NCI-H1694 (cell line): Measurements from ENCODE around the gene P4HA3.

ENCODE experiments used
- DNase-seq: peaks from one replicate; lab custom pipeline; 2025; lab: John Stamatoyannopoulos, UW

The P4HA3 gene

GRCh38 chr11:74262725-74263124, 48.7 kb downstream of the P4HA3 start:
- no peak for DNase-seq

- DNase-seq = no peak
Measured at GRCh38 chr11:74257959-74258553, 53.4 kb downstream of the P4HA3 start.

DNA sequence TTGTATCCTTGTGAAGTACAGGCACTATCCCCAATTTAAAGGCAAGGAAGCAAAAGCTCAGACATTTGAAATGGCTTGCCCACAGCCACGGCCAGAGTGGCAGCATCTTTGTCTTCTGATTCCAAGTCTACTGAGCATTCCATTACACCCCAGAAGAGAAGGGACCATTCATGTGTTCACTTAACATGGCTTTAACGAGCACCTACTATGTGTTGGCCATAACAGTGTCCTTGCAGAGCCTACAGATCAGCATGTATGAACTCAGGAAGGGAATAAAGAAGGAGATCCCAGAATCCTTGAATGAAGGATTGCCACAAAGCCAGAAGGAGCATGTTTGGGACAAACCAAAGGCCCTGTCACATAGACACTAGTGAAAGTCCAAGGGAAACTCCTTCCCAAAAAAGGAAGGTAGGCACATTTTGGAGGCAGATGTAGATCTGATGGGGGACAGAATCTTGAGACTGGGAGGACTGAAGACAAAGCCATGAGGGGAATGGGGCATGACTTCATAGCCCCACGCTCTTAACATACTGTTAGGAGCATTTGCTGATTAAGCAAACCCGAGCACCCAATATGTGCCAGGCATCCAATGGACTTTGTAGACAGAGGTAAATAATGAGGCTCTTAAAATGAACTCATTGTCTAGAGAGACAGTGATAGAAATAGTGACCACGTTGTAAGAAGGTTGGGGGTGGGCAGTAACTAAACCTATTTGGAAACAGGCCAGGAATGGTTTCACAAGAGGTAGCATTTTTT, 54.9 kb downstream of the P4HA3 start:
- DNase-seq = no peak

- DNase-seq = peak; percentile 50
Measured at GRCh38 chr11:74255741-74256375, 55.6 kb downstream of the P4HA3 start.

- DNase-seq = no peak
Measured at GRCh38 chr11:74253361-74253760, 58.1 kb downstream of the P4HA3 start.

- DNase-seq = no peak
Measured at GRCh38 chr11:74249496-74249895, 61.9 kb downstream of the P4HA3 start.

DNA sequence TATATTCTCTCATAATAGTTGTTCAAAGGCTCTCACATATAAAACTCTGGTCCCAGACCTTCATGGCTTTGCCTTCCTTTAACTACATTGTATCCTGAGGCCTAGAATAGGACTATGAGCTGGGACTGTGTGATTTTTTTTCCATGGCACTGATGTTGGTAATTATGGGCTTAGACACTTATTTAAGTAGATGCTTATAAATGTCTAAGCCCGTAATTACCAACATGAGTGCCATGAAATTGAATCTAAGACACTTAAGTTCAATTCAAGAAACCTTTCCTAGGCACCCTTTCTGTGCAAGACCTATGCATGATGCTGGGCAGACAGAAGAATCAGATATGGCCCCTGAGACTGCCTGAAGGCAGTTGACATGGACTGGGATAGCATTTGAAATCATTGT, 63.0 kb downstream of the P4HA3 start:
- DNase-seq = no peak

GRCh38 chr11:74238243-74238642, 73.2 kb downstream of the P4HA3 start:
- DNase-seq = peak; percentile 14

- DNase-seq = no peak
Measured at GRCh38 chr11:74237541-74237940, 73.9 kb downstream of the P4HA3 start.

GRCh38 chr11:74235121-74235520, 76.3 kb downstream of the P4HA3 start:
- no peak for DNase-seq

GRCh38 chr11:74233683-74234082, 77.8 kb downstream of the P4HA3 start:
- no peak for DNase-seq

DNA sequence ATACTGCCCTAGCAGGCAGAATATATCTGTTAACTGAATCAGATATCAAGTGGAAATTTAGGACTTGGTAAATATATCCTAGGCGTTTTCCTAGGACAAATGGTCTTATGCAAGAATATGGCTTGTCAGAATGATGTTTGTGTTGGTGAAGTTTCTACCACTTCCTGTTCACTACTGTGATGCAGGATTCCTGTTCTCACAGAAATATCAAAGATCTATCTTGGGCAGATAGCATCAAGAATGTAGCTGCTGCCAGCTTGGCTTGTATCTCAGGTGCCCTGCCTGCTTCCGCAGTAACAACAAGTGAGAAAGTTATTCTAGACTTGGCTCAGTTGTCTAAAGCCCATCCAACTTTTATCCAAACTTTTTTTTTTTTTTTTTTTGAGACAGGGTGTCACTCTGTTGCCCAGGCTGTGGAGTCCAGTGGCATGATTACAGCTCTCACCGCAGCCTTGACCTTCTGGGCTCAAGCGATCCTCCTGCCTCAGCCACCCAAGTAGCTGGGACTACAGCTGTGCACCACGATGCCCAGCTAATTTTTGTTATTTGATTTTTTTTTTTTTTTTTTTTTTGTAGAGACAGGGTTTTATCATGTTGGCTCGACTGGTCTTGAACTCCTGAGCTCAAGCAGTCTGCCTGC, 79.0 kb downstream of the P4HA3 start:
- DNase-seq = no peak

DNA sequence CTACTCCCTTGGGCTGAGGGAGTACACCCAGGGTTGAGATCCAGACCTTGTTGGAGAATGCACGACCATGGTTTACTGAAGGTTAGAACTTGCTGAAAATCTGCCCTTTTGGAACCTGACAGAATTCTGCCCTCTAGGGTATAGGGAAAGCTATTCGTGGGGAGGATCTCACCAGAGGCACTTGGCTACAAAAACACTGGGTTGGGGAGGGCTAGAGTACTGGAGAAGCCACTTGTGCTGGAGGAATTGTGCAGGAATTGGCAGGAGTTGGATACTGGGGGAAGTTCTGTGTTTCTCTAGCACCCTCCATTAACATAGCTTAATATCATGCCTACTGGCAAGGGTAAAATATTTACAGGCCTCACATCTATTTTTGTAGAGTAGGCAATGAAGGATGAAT, 84.5 kb downstream of the P4HA3 start:
- DNase-seq = no peak

DNA sequence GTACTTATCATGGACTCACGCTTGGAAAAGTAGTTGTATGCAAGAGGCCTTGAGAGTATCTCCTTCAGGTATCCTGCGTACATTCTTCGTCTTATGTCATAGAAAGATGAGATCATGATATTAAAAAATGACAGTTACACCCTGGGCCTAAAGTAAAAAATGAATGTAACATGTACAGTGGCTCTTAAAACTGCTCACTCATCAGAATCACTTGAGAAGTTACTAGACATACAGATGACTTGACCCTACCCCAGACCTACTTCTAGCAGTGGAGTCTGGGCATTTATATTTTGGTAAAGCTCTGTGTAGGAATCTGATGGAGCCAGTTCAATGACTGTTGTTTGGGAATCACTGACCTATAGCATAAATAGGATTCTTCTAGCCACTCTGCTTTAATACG, 85.9 kb downstream of the P4HA3 start:
- DNase-seq = no peak

DNA sequence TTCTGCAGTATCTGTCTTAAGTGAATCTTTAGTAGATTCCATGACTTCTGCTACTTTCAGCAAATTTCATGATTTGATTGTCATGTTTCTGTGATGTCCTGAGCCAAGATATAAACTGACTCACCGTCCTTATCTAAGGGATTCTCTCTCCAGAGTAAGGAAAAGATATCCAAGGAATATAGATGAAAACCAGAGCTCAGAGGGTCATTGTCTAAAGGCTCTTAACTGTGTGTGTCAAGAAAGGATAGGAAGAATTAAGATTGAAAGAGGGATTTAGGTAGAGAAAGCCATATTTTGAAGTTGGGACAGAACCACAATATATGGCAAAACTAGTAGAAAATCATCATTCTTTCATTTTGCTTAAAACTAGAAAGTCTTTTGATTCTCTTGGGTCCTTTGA, 89.6 kb downstream of the P4HA3 start:
- no peak for DNase-seq

DNA sequence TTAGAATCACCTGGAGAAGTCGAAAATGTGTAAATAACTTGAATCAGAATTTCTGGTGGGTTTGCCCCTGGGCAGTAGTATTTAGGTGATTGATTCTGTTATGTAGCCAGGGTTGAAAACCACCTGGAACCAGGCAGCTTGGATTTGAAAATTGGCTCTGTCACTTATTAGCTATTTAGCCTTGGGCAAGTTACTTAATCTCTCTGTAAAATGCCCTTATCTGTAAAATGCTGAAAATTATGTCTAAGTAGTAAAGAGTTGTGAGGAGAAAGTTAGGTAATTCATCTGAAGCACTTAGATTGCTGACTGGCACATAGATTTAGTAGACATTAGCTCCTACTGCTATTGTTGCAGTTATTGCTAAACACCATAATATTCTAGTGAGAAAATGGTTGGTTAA, 91.1 kb downstream of the P4HA3 start:
- DNase-seq = no peak
